Measurements from ENCODE around the gene TBATA. TPM values are rescaled to one million over a fixed set of nuclear protein-coding genes. Genes with fewer than 3 reads are reported as not detected.

Gene TBATA
- total and polyA plus RNA-seq, 4 donors = not detected

GRCh38 chr10:70809011-70809611 is 23.9 kb upstream of the TBATA start:
- Histone ChIP-seq H3K27me3 (ENCODE audit: control insufficient read depth in 4 of 4, insufficient read depth in 4 of 4, low read length in 3 of 4) (no peaks in the 10 kb centered on the region), H3K36me3 (ENCODE audit: control insufficient read depth in 4 of 4, insufficient read depth in 3 of 4, low read depth in 1 of 4, low read length in 3 of 4) (no peaks in the 10 kb centered on the region), H3K27ac (ENCODE audit: low read depth in 1 of 2, low read length in 2 of 2) (no peak overlapping the region), H3K9me3 (ENCODE audit: control insufficient read depth in 4 of 4, low read length in 3 of 4) (no peaks in the 10 kb centered on the region), H3K4me3 (ENCODE audit: low read depth in 1 of 3, low read length in 3 of 3) (no peak overlapping the region), H3K4me1 (ENCODE audit: control insufficient read depth in 4 of 4, insufficient read depth in 4 of 4, low read length in 3 of 4) (no peaks in the 10 kb centered on the region), H3K9ac (ENCODE audit: low read depth in 1 of 2, low read length in 2 of 2) (no peak overlapping the region)
- WGBS = 94% methylated on average over 6 of the region's 6 CpGs
- DNase-seq (ENCODE audit: low spot score) = no peak
- TF ChIP-seq REST (IDR thresholded peaks at IDR 0.05) (no peak), FOXA2 (IDR thresholded peaks at IDR 0.05) (no peak), SP1 (IDR thresholded peaks at IDR 0.05) (no peak), JUND (IDR thresholded peaks at IDR 0.05) (no peak), TAF1 (conservative IDR thresholded peaks at IDR 0.05) (no peak), HNF4G (IDR thresholded peaks at IDR 0.05) (no peak), ZBTB33 (IDR thresholded peaks at IDR 0.05) (no peak), RAD21 (IDR thresholded peaks at IDR 0.05) (no peak), FOXA1 (IDR thresholded peaks at IDR 0.05) (no peak), NR2F2 (IDR thresholded peaks at IDR 0.05) (no peak), HNF4A (conservative IDR thresholded peaks at IDR 0.05) (no peak), EGR1 (IDR thresholded peaks at IDR 0.05; ENCODE audit: low read depth in 2 of 2) (no peak), GABPA (IDR thresholded peaks at IDR 0.05 in 1 of 2, conservative IDR thresholded peaks at IDR 0.05 in 1 of 2) (no peak), ATF3 (IDR thresholded peaks at IDR 0.05) (no peak), CTCF (IDR thresholded peaks at IDR 0.05; ENCODE audit: low read depth, low read length, missing input control) (no peak), YY1 (IDR thresholded peaks at IDR 0.05) (no peak), MAX (IDR thresholded peaks at IDR 0.05) (no peak), RXRA (IDR thresholded peaks at IDR 0.05) (no peak)

All from liver (tissue), 9 donors.